Right lobe of liver (tissue), 6 donors: Measurements from ENCODE around the gene TSC22D3. TPM values are rescaled to one million over a fixed set of nuclear protein-coding genes. Genes with fewer than 3 reads are reported as not detected.

Experiments used
- ATAC-seq, 4 donors: fragments of 200-7000 bp; cut with Tn5 transposase; one replicate each; pipeline ENCODE4 v1.9.1; 2020; ENCODE audit warnings: mild to moderate bottlenecking in 4 of 4, moderate library complexity in 4 of 4
- DNase-seq, 3 donors: peaks; one replicate each; pipeline ENCODE4 v3.0.0-alpha.2; 2020
- H3K27ac ChIP-seq, 3 donors: fragments of 200-600 bp; one replicate each; pipeline ENCODE4 v1.8.0; 2022
- H3K27me3 ChIP-seq, 2 donors: fragments of 200-600 bp; one replicate each; pipeline ENCODE4 v1.8.0; 2022
- H3K36me3 ChIP-seq, 4 donors: fragments of 200-600 bp; sonication (generic) in 1 of 4; one replicate each; pipeline versions ENCODE4 v1.5.1 to v1.8.0; 2017 to 2022; ENCODE audit warnings: control low read depth in 1 of 4
- H3K4me1 ChIP-seq, 4 donors: fragments of 200-600 bp; sonication (generic) in 1 of 4; one replicate each; pipeline versions ENCODE4 v1.5.1 to v1.8.0; 2017 to 2022; ENCODE audit warnings: control low read depth in 1 of 4
- H3K4me3 ChIP-seq, 3 donors: fragments of 200-600 bp; one replicate each; pipeline ENCODE4 v1.8.0; 2022
- H3K9me3 ChIP-seq, 4 donors: fragments of 200-600 bp; sonication (generic) in 1 of 4; one replicate each; pipeline versions ENCODE4 v1.5.1 to v1.8.0; 2017 to 2022; ENCODE audit warnings: control low read depth in 1 of 4
- CTCF ChIP-seq, 4 donors: fragments of 200-600 bp in 3 of 4; fragments of 450-650 bp in 1 of 4; IDR thresholded peaks; one replicate each; pipeline versions ENCODE4 v1.5.1 to v1.8.0; 2016 to 2022; ENCODE audit warnings: antibody characterized with exemption in 4 of 4, mild to moderate bottlenecking in 2 of 4
- POLR2A ChIP-seq: fragments of 450-650 bp; IDR thresholded peaks from one replicate; pipeline ENCODE4 v1.6.1; 2017; ENCODE audit warnings: antibody characterized with exemption, mild to moderate bottlenecking
- WGBS: methylation state at CpG from one replicate; pipeline ENCODE4 v1.1.6; 2018; ENCODE audit warnings: low coverage, low lambda C conversion rate; ENCODE audit not compliant: insufficient coverage; ENCODE audit errors: missing lambda C conversion rate; 5-methylcytosine and 5-hydroxymethylcytosine counted together
- intact Hi-C, 2 donors: fragments of 100-400 bp; cut with DNase I; formaldehyde crosslinking; loops; one replicate each; pipeline versions ENCODE4 v1.11.2 to v1.14.1; 2022
- total RNA-seq, 6 experiments: library from RNA; depleted of rRNA in 2 of 6; stranded (reverse); fragments of >200 nt in 2 of 6; fragmentation: NEBNext Ultra II Directional in 3 of 6; extraction: Animal tissue kit (Norgen Biotek cat#: 25700) in 3 of 6; gene quantifications; one replicate each; pipeline versions ENCODE4 v1.1.0 to v1.2.4, GENCODE V29; 2016 to 2023
- donor health status: DM: no; HTN: yes; CAD: no.
- donor health status: DM: no; HTN: no; CAD: no.
- donor health status: DM: no; HTN: no; CAD: no.
- donor health status: DM: no; HTN: yes; CAD: no.
- donor health status: DM: no; HTN: yes; CAD: no.

Gene TSC22D3
- total RNA-seq, 6 experiments from 2014 or later: 7.4 to 118 (median 60.3) TPM

DNA sequence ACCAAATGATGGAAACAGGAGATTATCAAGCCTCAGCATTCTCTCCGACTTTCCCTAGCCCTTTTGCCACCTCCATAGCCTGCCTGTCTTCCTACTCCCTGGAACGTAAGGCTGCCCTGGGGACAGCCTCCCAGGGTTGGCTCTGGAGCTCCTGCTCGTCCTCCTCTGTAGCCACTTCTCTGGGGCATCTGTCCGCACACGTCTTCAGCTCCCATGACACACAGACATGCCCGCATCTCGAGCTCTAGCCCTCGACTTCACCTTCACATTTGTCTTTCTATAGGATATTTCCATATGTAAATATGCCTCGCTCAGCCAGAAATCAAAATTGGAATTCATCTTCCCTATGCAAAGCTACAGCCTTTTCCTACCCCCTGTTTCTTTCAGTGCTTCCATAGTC lies 67.7 kb downstream of the TSC22D3 start:
- H3K4me1 ChIP-seq: no peaks in the 10 kb centered on the region
- H3K27me3 ChIP-seq: no peaks in the 10 kb centered on the region
- ATAC-seq (no peak), DNase-seq (no peak)
- H3K9me3 ChIP-seq: no peaks in the 10 kb centered on the region
- TF ChIP-seq CTCF (IDR thresholded peaks at IDR 0.05): no peak
- TF ChIP-seq POLR2A: no peak
- 61% methylated on average over 8 of the region's 9 CpGs for WGBS
- H3K36me3 ChIP-seq: no peaks in the 10 kb centered on the region
- H3K4me3 ChIP-seq: no peak overlapping the region
- intact Hi-C loops: no loop called here
- no peak overlapping the region for H3K27ac ChIP-seq

DNA sequence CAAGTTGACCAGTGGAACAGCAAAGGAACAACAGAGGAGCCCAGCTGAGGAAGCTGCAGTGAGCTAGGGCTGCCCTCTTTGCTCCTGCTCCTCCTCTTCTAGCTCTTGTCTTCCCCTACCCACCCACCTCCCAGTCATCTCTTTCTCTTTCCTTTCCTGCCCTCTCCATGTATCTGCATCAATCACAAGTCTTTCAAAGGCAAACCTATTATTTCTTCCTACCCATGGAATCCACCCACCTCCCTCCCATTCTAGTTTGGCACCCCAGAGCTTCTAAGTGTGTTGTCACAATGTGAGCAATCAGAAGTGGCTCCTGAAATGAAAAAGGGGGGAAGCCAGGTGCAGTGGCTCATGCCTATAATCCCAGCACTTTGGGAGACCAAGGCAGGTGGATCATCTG lies 69.3 kb downstream of the TSC22D3 start:
- ATAC-seq (no peak), DNase-seq (no peak)
- TF ChIP-seq POLR2A (no peak), CTCF (IDR thresholded peaks at IDR 0.05) (no peak)

GRCh38 chrX:107704587-107704986 lies 71.0 kb downstream of the TSC22D3 start:
- no peaks in the 10 kb centered on the region for H3K4me1 ChIP-seq
- intact Hi-C loops: no loop called here
- no peaks in the 10 kb centered on the region for H3K27me3 ChIP-seq
- WGBS: 54% methylated on average over 2 of the region's 2 CpGs
- TF ChIP-seq POLR2A (no peak), CTCF (IDR thresholded peaks at IDR 0.05) (no peak)
- no peak overlapping the region for H3K27ac ChIP-seq
- no peaks in the 10 kb centered on the region for H3K9me3 ChIP-seq
- no peak for DNase-seq
- H3K36me3 ChIP-seq: no peaks in the 10 kb centered on the region
- no peak for ATAC-seq
- H3K4me3 ChIP-seq: no peak overlapping the region

More for the DNA sequence above, 69.3 kb downstream of the TSC22D3 start:
- Histone ChIP-seq H3K9me3 (no peaks in the 10 kb centered on the region), H3K4me3 (no peak overlapping the region), H3K4me1 (no peaks in the 10 kb centered on the region), H3K36me3 (no peaks in the 10 kb centered on the region), H3K27ac (no peak overlapping the region), H3K27me3 (no peaks in the 10 kb centered on the region)
- intact Hi-C loops: no loop called here

GRCh38 chrX:107704181-107704580 lies 71.4 kb downstream of the TSC22D3 start:
- no peak for ATAC-seq
- Histone ChIP-seq H3K4me1 (no peaks in the 10 kb centered on the region), H3K9me3 (no peaks in the 10 kb centered on the region), H3K27ac (no peak overlapping the region), H3K27me3 (peaks cover 0 to 2% of the 10 kb centered on the region in 2 donors), H3K36me3 (no peaks in the 10 kb centered on the region), H3K4me3 (no peak overlapping the region)
- 69% methylated on average over 4 of the region's 4 CpGs for WGBS
- no peak for DNase-seq
- TF ChIP-seq CTCF (IDR thresholded peaks at IDR 0.05) (no peak), POLR2A (no peak)
- intact Hi-C loops: no loop called here

DNA sequence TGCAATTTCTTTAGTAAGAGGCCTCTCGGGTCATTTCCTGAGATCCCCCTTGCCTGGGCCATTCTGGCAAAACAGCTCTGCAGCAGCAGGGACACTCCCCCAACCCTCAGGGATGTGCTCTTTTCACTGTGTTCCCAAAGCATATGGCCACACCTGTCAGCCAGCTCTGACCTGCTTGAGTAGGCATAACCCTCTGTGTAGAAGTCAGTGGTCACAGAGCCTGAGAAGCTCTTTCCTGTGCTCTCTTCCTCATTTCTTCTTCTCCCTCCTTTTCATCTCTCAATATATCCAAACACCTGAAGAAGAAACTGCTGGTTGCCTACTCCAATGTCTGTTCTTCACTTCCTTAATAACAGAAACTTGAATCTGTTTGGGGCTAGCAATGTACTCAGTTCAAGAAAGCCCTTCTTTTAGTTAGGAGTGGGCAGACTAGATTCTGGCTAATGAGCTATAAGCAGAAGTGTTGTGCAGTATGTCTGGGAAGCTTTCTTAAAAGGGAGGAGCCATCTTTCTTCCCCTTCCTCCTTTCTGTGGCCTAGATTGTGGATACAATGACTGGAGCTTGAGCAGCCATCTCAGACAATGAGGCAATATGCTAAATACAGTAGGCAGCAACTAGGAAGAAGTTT lies 74.0 kb downstream of the TSC22D3 start:
- 80% methylated on average over 1 of the region's 1 CpG for WGBS
- intact Hi-C loops: no loop called here
- no peak for DNase-seq

More for the DNA sequence above, 74.0 kb downstream of the TSC22D3 start:
- no peaks in the 10 kb centered on the region for H3K36me3 ChIP-seq
- peaks cover 0 to 5% of the 10 kb centered on the region in 2 donors for H3K27me3 ChIP-seq
- H3K9me3 ChIP-seq: no peaks in the 10 kb centered on the region
- H3K4me3 ChIP-seq: no peak overlapping the region
- TF ChIP-seq CTCF (IDR thresholded peaks at IDR 0.05) (no peak), POLR2A (no peak)
- H3K4me1 ChIP-seq: no peaks in the 10 kb centered on the region
- H3K27ac ChIP-seq: no peak overlapping the region
- ATAC-seq: peak in 1 of 4 donors; percentile 47
